Measurements from ENCODE around the gene CFAP70. TPM values are rescaled to one million over a fixed set of nuclear protein-coding genes. Genes with fewer than 3 reads are reported as not detected.

The CFAP70 gene
- total RNA-seq, 1 experiment from 2014 or later, result 0.06 TPM

GRCh38 chr10:73226663-73227062 lies 132.0 kb downstream of the CFAP70 start:
- Histone ChIP-seq H3K36me3 (ENCODE audit: insufficient read depth, low read length, poor library complexity, severe bottlenecking) (no peaks in the 10 kb centered on the region), H3K9me3 (ENCODE audit: low read depth, low read length, poor library complexity, severe bottlenecking) (no peaks in the 10 kb centered on the region), H3K27me3 (replicated peaks; ENCODE audit: insufficient read depth, low read depth, low read length, poor library complexity) (no peaks in the 10 kb centered on the region), H3K4me1 (ENCODE audit: insufficient read depth, low read length, poor library complexity, severe bottlenecking) (no peaks in the 10 kb centered on the region), H3K4me3 (ENCODE audit: low read depth, low read length, poor library complexity, severe bottlenecking) (no peak overlapping the region), H3K27ac (ENCODE audit: low read depth, low read length, poor library complexity, severe bottlenecking) (no peak overlapping the region)
- ChIA-PET CTCF (no interaction called here), POLR2A (ENCODE audit: low non-redundant PET) (no interaction called here)
- intact Hi-C loops (cut with micrococcal nuclease; ENCODE audit: unreplicated experiment), result no loop called here
- TF ChIP-seq CTCF (conservative IDR thresholded peaks at IDR 0.05; ENCODE audit: low read depth, low read length) (no peak), EZH2 (IDR thresholded peaks at IDR 0.05; ENCODE audit: borderline replicate concordance, low read depth, low read length, poor library complexity, severe bottlenecking) (no peak)
- no TSS peak for BruUV-seq (replicated peaks)
- no peak for DNase-seq (ENCODE audit: low spot score)

DNA sequence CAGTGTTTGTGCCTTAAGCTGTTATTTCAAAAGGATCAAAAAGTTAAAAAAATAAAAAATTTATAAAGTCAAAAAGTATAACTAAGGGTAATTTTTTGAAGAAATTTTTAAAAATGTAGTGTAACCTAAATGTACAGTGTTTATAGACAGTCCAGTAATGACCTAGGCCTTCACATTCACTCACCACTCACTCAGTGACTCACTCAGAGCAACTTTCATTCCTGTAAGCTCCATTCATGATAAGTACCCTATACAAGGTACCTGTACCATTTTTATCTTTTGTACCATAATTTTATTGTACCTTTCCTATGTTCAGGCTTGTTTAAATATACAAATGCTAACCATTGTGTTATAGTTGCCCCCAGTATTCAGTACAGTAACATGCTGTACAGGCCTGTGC lies 133.1 kb downstream of the CFAP70 start:
- TF ChIP-seq EZH2 (IDR thresholded peaks at IDR 0.05; ENCODE audit: borderline replicate concordance, low read depth, low read length, poor library complexity, severe bottlenecking) (no peak), CTCF (conservative IDR thresholded peaks at IDR 0.05; ENCODE audit: low read depth, low read length) (no peak)

DNA sequence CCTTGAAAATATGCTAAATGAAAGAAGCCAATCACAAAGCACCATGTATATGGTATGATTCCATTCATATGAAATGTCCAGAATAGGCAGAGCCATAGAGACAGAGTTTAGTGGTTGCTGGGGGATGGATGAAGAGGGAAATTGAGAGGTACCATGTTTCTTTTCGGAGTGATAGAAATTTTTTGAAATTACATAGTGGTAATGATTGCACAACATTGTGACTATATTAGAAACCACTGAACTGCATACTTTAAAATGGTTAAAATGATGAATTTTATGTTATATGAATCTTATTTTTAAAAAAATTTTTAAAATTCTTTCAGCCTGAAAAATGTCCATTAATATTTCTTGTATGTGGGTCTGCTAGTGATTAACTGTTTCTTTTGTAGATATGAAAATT lies 137.7 kb downstream of the CFAP70 start:
- intact Hi-C loops (cut with micrococcal nuclease; ENCODE audit: unreplicated experiment), result no loop called here
- TF ChIP-seq CTCF (conservative IDR thresholded peaks at IDR 0.05; ENCODE audit: low read depth, low read length) (no peak), EZH2 (IDR thresholded peaks at IDR 0.05; ENCODE audit: borderline replicate concordance, low read depth, low read length, poor library complexity, severe bottlenecking) (no peak)
- no TSS peak for BruUV-seq (replicated peaks)
- POLR2A ChIA-PET (ENCODE audit: low non-redundant PET), result no interaction called here
- no peak for DNase-seq (ENCODE audit: low spot score)
- Histone ChIP-seq H3K36me3 (ENCODE audit: insufficient read depth, low read length, poor library complexity, severe bottlenecking) (peaks cover 9% of the 10 kb centered on the region), H3K4me3 (ENCODE audit: low read depth, low read length, poor library complexity, severe bottlenecking) (no peak overlapping the region), H3K27me3 (replicated peaks; ENCODE audit: insufficient read depth, low read depth, low read length, poor library complexity) (no peaks in the 10 kb centered on the region), H3K4me1 (ENCODE audit: insufficient read depth, low read length, poor library complexity, severe bottlenecking) (no peaks in the 10 kb centered on the region), H3K27ac (ENCODE audit: low read depth, low read length, poor library complexity, severe bottlenecking) (no peak overlapping the region), H3K9me3 (ENCODE audit: low read depth, low read length, poor library complexity, severe bottlenecking) (no peaks in the 10 kb centered on the region)
- CTCF ChIA-PET, result no interaction called here

More for the DNA sequence above, 133.1 kb downstream of the CFAP70 start:
- no TSS peak for BruUV-seq (replicated peaks)
- POLR2A ChIA-PET (ENCODE audit: low non-redundant PET), result no interaction called here
- Histone ChIP-seq H3K9me3 (ENCODE audit: low read depth, low read length, poor library complexity, severe bottlenecking) (no peaks in the 10 kb centered on the region), H3K27me3 (replicated peaks; ENCODE audit: insufficient read depth, low read depth, low read length, poor library complexity) (no peaks in the 10 kb centered on the region), H3K36me3 (ENCODE audit: insufficient read depth, low read length, poor library complexity, severe bottlenecking) (no peaks in the 10 kb centered on the region), H3K4me1 (ENCODE audit: insufficient read depth, low read length, poor library complexity, severe bottlenecking) (no peaks in the 10 kb centered on the region), H3K27ac (ENCODE audit: low read depth, low read length, poor library complexity, severe bottlenecking) (no peak overlapping the region), H3K4me3 (ENCODE audit: low read depth, low read length, poor library complexity, severe bottlenecking) (no peak overlapping the region)
- DNase-seq (ENCODE audit: low spot score), result no peak
- intact Hi-C loops (cut with micrococcal nuclease; ENCODE audit: unreplicated experiment), result no loop called here
- CTCF ChIA-PET, result no interaction called here
